Mucosa of rectum (tissue), 2 donors: Measurements from ENCODE around the gene PPEF1.

ENCODE experiments used
- H3K27ac ChIP-seq, 2 donors: one replicate each; pipeline ENCODE4 v1.7.0; 2013; ENCODE audit warnings: inconsistent platforms in 2 of 2, low read depth in 2 of 2, low read length in 2 of 2
- H3K27me3 ChIP-seq, 2 donors: one replicate each; pipeline ENCODE4 v1.7.0; 2013; ENCODE audit warnings: low read length in 2 of 2; ENCODE audit not compliant: control insufficient read depth in 2 of 2, insufficient read depth in 2 of 2
- H3K36me3 ChIP-seq, 2 donors: one replicate each; pipeline ENCODE4 v1.7.0; 2013; ENCODE audit warnings: low read length in 2 of 2; ENCODE audit not compliant: control insufficient read depth in 2 of 2, insufficient read depth in 2 of 2
- H3K4me1 ChIP-seq, 2 donors: one replicate each; pipeline ENCODE4 v1.7.0; 2013; ENCODE audit warnings: low read length in 2 of 2, mild to moderate bottlenecking in 1 of 2; ENCODE audit not compliant: control insufficient read depth in 2 of 2, insufficient read depth in 2 of 2
- H3K4me3 ChIP-seq, 2 donors: one replicate each; pipeline ENCODE4 v1.7.0; 2013; ENCODE audit warnings: low read length in 2 of 2
- H3K9ac ChIP-seq, 2 donors: one replicate each; pipeline ENCODE4 v1.7.0; 2013; ENCODE audit warnings: low read length in 2 of 2, low read depth in 1 of 2, mild to moderate bottlenecking in 1 of 2
- H3K9me3 ChIP-seq, 2 donors: one replicate each; pipeline ENCODE4 v1.7.0; 2013; ENCODE audit warnings: low read length in 2 of 2; ENCODE audit not compliant: control insufficient read depth in 2 of 2
- donor health status: healthy.
- donor health status: Normal muscosa, but diverticular disease.

PPEF1 gene

DNA sequence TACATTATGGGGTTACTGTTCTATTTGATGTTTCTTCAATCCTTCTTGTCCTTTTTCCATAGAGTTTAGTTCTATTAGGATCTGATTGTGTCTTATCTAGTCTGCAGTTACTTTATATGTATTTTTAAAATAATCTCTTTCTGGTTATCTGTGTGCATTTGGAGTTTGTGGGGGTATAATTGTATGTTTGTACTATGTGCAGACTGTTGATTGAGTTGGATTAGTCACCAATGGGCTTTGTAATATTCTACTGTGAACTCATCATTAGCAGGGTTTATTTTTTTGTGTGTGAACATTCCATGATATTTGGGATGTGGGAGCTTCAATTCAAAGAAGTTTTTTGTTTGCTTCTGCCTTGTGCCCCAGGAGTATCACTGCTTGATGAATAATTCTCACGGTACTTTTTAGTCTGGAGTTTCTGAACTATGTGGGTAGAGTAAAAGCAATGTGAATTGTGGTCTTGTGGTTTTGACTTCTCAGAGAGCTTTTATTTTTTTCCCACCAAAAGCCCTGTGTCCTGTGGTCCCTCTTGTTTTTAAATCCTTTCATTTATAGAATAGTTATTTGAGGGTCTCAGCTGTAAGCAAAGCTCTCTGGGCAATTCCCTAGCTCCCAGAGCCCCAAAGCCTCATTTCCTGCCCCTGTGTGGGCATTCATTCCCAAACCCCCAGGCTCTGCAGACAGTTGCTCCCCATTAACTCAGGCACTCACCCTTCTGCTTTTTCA is 148.6 kb downstream of the PPEF1 start:
- H3K4me3 ChIP-seq, result no peak overlapping the region
- no peaks in the 10 kb centered on the region for H3K9me3 ChIP-seq
- no peak overlapping the region for H3K27ac ChIP-seq
- no peaks in the 10 kb centered on the region for H3K4me1 ChIP-seq
- H3K36me3 ChIP-seq, result no peaks in the 10 kb centered on the region
- H3K27me3 ChIP-seq, result no peaks in the 10 kb centered on the region
- H3K9ac ChIP-seq, result no peak overlapping the region

DNA sequence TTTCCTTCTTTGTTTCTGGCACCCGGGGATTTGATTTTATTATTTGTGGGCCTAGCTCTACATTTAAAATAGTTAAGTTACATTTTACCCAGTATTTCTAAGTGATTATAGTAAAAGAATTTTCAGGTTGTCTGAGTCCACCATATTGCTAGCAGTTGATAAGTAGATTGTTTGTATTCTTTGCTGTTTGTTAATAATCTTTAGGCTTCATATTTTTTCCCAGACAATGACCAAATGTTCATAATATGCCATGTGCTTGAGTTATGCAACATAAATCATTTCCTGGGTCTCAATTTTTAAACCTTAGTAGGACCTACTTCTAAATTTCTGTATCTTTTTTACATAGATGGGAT is 149.2 kb downstream of the PPEF1 start:
- H3K9ac ChIP-seq, result no peak overlapping the region
- no peaks in the 10 kb centered on the region for H3K27me3 ChIP-seq
- no peaks in the 10 kb centered on the region for H3K4me1 ChIP-seq
- no peak overlapping the region for H3K27ac ChIP-seq
- no peak overlapping the region for H3K4me3 ChIP-seq
- no peaks in the 10 kb centered on the region for H3K36me3 ChIP-seq
- no peaks in the 10 kb centered on the region for H3K9me3 ChIP-seq

DNA sequence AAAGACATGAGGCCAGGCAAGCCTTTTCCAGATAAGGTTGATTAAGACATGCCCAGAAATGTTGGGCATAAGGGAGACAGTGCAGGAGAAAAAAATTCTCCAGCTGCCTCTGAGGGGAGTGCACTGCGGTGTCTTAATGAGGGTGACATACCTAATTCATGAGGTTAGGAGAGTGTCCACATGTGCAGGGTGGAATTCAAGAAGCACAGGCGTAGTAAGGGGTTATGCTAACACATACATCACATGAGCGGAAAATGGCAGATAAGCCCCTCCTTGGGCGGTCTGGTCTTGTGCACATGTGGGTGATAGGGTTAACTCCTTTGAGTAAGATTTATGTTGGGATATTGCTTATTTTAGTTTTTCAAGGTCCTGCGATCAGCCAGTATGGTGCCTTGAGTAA is 154.1 kb downstream of the PPEF1 start:
- Histone ChIP-seq H3K4me1 (no peaks in the 10 kb centered on the region), H3K36me3 (no peaks in the 10 kb centered on the region), H3K27me3 (no peaks in the 10 kb centered on the region), H3K9me3 (no peaks in the 10 kb centered on the region), H3K4me3 (no peak overlapping the region), H3K27ac (no peak overlapping the region), H3K9ac (no peak overlapping the region)

DNA sequence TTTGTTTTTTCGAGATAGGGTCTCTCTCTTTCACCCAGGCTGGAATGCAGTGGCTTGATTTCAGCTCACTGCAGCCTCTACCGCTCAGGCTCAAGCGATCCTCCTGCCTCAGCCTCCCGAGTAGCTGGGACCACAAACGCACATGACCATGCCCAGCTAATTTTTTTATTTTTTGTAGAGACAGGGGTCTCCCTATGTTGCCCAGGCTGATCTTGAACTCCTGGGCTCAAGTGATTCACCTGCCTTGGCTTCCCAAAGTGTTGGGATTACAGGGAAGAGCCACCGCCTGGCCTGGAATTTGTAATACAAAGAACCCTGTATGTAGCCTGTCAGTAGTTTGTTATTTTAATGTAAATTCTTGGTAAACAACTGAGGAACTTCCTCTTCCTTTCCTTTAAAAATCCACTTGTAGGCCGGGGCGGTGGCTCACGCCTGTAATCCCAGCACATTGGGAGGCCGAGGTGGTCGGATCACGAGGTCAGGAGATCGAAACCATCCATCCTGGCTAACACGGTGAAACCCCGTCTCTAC is 157.0 kb downstream of the PPEF1 start:
- Histone ChIP-seq H3K36me3 (no peaks in the 10 kb centered on the region), H3K9me3 (no peaks in the 10 kb centered on the region), H3K27me3 (no peaks in the 10 kb centered on the region), H3K4me3 (no peak overlapping the region), H3K27ac (no peak overlapping the region), H3K9ac (no peak overlapping the region), H3K4me1 (no peaks in the 10 kb centered on the region)

DNA sequence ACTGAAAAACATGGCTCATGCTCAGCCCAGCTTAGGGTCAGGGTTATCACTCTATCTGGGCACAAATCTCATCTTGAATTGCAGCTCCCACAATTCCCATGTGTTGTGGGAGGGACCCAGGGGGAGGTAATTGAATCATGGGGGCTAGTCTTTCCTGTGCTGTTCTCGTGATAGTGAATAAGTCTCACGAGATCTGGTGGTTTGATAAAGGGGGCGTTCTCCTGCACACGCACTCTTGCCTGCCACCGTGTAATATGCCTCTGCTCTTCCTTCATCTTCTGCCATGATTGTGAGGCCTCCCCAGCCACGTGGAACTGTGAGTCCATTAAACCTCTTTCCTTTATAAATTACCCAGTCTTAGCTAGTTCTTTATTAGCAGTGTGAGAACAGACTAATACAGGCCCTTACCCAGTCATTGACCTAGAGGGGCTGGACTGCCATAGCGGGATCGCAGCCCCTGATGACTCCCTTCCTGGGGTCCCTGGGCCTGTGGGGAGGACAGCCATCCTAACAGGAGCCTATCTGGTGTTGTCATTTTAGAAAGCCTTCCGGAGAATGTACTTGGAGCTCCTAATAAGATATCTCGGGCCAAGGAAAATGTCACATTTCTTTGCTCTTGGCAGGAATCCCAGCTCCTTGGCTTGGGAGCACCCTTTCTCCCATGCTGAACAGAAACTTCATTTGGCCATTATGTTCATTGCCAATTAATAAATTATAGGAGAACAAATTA is 163.9 kb downstream of the PPEF1 start:
- H3K9me3 ChIP-seq, result no peaks in the 10 kb centered on the region
- H3K4me3 ChIP-seq, result no peak overlapping the region
- no peaks in the 10 kb centered on the region for H3K36me3 ChIP-seq
- no peak overlapping the region for H3K27ac ChIP-seq
- no peaks in the 10 kb centered on the region for H3K4me1 ChIP-seq
- H3K27me3 ChIP-seq, result peaks cover 0 to 2% of the 10 kb centered on the region in 2 donors
- no peak overlapping the region for H3K9ac ChIP-seq

DNA sequence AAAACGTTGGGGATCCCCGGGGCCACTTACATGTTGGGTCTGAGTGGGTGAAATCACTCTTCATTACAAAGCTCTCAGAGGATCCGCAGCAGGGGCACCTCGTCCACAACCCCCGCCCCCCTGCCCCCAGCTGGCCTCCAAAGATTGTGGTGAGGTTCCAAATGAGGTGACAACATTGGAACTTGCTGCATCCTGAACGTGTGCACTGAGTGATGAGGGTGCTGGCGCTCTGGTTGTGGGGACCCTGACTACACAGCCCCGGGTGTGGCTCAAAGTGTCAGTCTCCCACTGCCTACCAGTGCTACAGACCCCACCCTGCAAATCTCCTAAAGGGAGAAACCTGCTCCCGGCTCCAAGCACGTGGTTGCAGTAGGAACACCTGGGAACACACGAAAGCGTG is 164.5 kb downstream of the PPEF1 start:
- Histone ChIP-seq H3K9ac (no peak overlapping the region), H3K36me3 (no peaks in the 10 kb centered on the region), H3K9me3 (no peaks in the 10 kb centered on the region), H3K27me3 (peaks cover 0 to 2% of the 10 kb centered on the region in 2 donors), H3K27ac (no peak overlapping the region), H3K4me3 (no peak overlapping the region), H3K4me1 (no peaks in the 10 kb centered on the region)

DNA sequence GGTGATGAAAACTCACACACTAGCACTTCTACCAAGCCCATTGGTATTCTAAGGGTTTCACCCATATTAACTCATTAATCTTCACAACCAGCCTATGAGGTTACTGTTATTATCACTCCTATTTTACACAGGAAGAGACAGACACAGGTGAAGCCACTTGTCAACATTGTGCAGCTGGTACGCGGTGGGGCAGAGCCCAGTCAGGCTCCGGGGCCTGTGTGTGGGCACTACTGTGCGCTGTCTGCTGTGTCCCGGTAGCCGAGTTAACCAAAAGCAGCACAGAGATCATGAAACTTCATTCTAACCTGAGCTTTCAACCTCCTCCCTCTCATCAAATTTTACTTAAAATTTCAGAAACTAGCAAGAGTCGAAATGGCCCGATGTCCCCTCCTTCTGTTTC is 165.2 kb downstream of the PPEF1 start:
- Histone ChIP-seq H3K9me3 (no peaks in the 10 kb centered on the region), H3K27me3 (peaks cover 0 to 2% of the 10 kb centered on the region in 2 donors), H3K27ac (no peak overlapping the region), H3K4me1 (peaks cover 0 to 2% of the 10 kb centered on the region in 2 donors), H3K4me3 (no peak overlapping the region), H3K9ac (no peak overlapping the region), H3K36me3 (no peaks in the 10 kb centered on the region)

DNA sequence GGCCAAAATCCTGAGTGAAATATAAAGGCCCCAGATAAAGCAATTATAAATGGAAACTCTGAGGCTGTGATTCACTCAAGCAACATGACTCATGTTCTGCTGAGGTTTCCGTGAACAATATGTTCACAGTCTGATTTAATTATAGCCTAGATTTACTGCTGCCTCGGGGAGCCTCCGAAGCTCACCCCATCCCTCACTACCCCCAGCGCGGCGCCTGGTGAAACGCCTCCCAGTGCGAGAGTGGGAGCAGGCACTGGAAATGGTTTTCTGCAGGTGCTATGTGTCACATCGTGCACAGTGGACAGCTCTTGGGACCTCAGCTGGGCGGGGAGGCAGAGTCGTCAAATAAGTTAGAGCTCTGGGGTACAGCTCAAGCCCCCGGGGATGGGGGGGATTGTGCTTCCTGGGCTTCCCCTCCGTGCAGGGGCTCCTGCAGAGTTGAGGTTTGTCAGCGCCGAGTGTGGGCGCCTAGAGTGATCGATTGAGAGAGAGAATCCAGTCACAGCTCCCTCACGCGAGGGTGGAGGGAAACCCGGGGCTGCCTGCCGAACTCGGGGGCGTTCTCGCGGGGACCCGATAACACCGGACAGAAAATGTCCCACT is 165.8 kb downstream of the PPEF1 start:
- peaks cover 0 to 2% of the 10 kb centered on the region in 2 donors for H3K27me3 ChIP-seq
- peaks cover 0 to 2% of the 10 kb centered on the region in 2 donors for H3K4me1 ChIP-seq
- no peaks in the 10 kb centered on the region for H3K36me3 ChIP-seq
- no peaks in the 10 kb centered on the region for H3K9me3 ChIP-seq
- H3K9ac ChIP-seq, result no peak overlapping the region
- H3K27ac ChIP-seq, result no peak overlapping the region
- H3K4me3 ChIP-seq, result no peak overlapping the region

DNA sequence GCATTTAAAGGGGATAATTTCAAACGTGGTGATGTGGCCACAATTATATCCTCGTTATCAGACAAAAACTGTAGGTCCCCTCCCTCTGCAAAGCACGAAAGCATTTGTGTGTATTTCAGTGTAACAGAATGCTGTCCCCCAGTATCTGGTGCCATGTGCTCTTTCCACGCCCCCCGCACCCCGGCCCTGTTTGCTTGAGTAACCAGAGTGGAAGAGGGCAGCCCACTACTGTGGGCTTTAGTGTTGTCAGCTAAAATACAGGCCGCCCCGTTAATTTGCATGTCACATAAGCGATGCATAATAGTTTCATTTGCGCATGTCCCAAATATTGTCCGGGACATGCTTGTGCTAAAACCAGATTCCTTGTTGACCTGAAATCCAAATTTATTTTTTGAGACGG is 166.4 kb downstream of the PPEF1 start:
- Histone ChIP-seq H3K9me3 (no peaks in the 10 kb centered on the region), H3K4me3 (no peak overlapping the region), H3K9ac (no peak overlapping the region), H3K27me3 (peaks cover 2 to 3% of the 10 kb centered on the region in 2 donors), H3K27ac (no peak overlapping the region), H3K4me1 (peaks cover 0 to 2% of the 10 kb centered on the region in 2 donors), H3K36me3 (no peaks in the 10 kb centered on the region)

DNA sequence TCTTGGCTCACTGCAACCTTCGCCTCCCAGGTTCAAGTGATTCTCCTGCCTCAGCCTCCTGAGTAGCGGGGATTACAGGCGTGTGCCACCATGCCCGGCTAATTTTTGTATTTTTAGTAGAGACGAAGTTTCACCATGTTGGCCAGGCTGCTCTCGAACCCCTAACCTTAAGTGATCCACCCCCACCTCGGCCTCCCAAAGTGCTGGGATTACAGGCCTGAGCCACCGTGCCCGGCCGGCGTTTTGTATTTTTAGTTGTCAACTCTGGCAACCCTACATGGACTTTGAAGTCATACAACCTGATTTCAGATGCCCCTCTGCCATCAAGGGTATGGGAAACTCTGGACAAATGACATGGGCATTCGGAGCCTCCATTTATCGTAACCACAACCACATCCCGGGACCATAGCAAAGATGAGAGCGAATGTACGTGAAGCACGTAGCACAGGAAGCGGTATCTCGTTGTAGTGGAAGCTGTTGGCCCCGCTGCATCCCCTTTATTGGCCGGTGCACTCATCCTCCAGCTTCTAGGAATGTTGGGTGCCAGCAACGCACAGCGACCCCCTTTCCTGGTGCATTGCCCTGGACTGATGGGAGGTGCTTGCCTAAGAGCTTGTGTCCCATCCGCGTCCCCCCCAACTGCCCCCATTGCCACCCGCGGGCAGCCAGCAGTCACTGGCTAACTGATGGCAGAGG is 167.3 kb downstream of the PPEF1 start:
- Histone ChIP-seq H3K27ac (no peak overlapping the region), H3K9ac (no peak overlapping the region), H3K27me3 (peaks cover 2 to 3% of the 10 kb centered on the region in 2 donors), H3K36me3 (no peaks in the 10 kb centered on the region), H3K9me3 (no peaks in the 10 kb centered on the region), H3K4me1 (peaks cover 0 to 2% of the 10 kb centered on the region in 2 donors), H3K4me3 (no peak overlapping the region)
